ENCODE data around the gene STAG3. TPM values are rescaled to one million over a fixed set of nuclear protein-coding genes. Genes with fewer than 3 reads are reported as not detected.
A peak's percentile ranks its signal among the peaks of the same experiment; 100 is the strongest.

STAG3 gene
- total and polyA plus RNA-seq, 9 of the 15 experiments (the other 6 are each of a cell fraction or from before 2014, with no cell fraction given), result 0.54 to 2.5 (median 1.7) TPM

GRCh38 chr7:100189061-100189460, 11.3 kb downstream of the STAG3 start:
- no TSS peak for BruUV-seq (replicated peaks)
- Histone ChIP-seq H3K4me2 (ENCODE audit: insufficient read depth, low read length) (no peak overlapping the region), H3K27ac (ENCODE audit: extremely low read depth, low read depth, low read length) (no peak overlapping the region), H3K36me3 (ENCODE audit: control insufficient read depth, insufficient read depth, low read length) (no peaks in the 10 kb centered on the region), H3K79me2 (ENCODE audit: control insufficient read depth, insufficient read depth, low read length) (no peaks in the 10 kb centered on the region), H4K20me1 (replicated peaks; ENCODE audit: control insufficient read depth, insufficient read depth, low read length) (no peaks in the 10 kb centered on the region), H2AFZ (ENCODE audit: low read depth, low read length) (peak overlapping the region; percentile 75), H3K4me1 (replicated peaks in 1 of 2; ENCODE audit: control insufficient read depth in 2 of 2, insufficient read depth in 2 of 2, low read length in 2 of 2) (peaks cover 0 to 11% of the 10 kb centered on the region in 2 experiments; a peak in 3 of 5 replicates), H3K27me3 (ENCODE audit: control insufficient read depth in 2 of 2, insufficient read depth in 2 of 2, low read length in 2 of 2) (no peaks in the 10 kb centered on the region), H3K9me3 (replicated peaks; ENCODE audit: control insufficient read depth, insufficient read depth, low read depth, low read length) (no peaks in the 10 kb centered on the region), H3K9me1 (ENCODE audit: control insufficient read depth, insufficient read depth, low read length) (no peaks in the 10 kb centered on the region), H3K4me3 (no peak overlapping the region), H3K9ac (ENCODE audit: insufficient read depth in 1 of 2, low read depth in 2 of 2, low read length in 2 of 2) (no peak overlapping the region)
- ATAC-seq (peak; percentile 76), DNase-seq (ENCODE audit: extremely low read depth in 1 of 4, low spot score in 3 of 4) (peak in 3 of 4 experiments; percentile 21 to 36 (median 23)), FAIRE-seq (no peak)
- in situ Hi-C loops (cut with MboI), result no loop called here
- WGBS (ENCODE audit: insufficient coverage, low coverage, missing lambda C conversion rate), result 10% methylated on average over 3 of the region's 3 CpGs
- intact Hi-C loops (cut with micrococcal nuclease), result loop anchor here (2.0 kb wide), 1 partner anchor 56 kb away; no protein-coding TSS in a partner anchor
- no peak for TF ChIP-seq PHF8 (IDR thresholded peaks at IDR 0.05; ENCODE audit: borderline replicate concordance, low read length)
- TF ChIP-seq BRF2 (IDR thresholded peaks at IDR 0.05; ENCODE audit: borderline replicate concordance, insufficient read depth, insufficient read length), result no peak
- TF ChIP-seq MGA (IDR thresholded peaks at IDR 0.05), result no peak
- no peak for TF ChIP-seq ZFP36 (IDR thresholded peaks at IDR 0.05; ENCODE audit: low read depth, low read length, partially characterized antibody)
- TF ChIP-seq CTCF (IDR thresholded peaks at IDR 0.05 in 2 of 3, conservative IDR thresholded peaks at IDR 0.05 in 1 of 3; ENCODE audit: insufficient read depth in 2 of 3, low read depth in 1 of 3, low read length in 3 of 3), result peak; percentile 43 to 49 (median 48); a peak in 4 of 6 replicates
- ChIA-PET CTCF (ENCODE audit: low intra/inter-chr PET ratio) (no interaction called here), POLR2A (interaction anchor here (1.0 to 1.6 kb wide), 4 partner anchors 13 to 64 kb away, joined by 3 to 15 read pairs (median 6); no protein-coding TSS in a partner anchor)

Measured in K562 (cell line).